SW480 (cell line): ENCODE results near the gene EPC1.
"Not testable (repeated sequence)": the region's sequence is repeated elsewhere in the genome, so short reads cannot be mapped to it uniquely, and the experiment has no call there.

ENCODE experiments used
- DNase-seq: peaks from one replicate; pipeline ENCODE4 v3.0.0-alpha.2; 2016; ENCODE audit warnings: low spot score

The EPC1 gene, protein sequence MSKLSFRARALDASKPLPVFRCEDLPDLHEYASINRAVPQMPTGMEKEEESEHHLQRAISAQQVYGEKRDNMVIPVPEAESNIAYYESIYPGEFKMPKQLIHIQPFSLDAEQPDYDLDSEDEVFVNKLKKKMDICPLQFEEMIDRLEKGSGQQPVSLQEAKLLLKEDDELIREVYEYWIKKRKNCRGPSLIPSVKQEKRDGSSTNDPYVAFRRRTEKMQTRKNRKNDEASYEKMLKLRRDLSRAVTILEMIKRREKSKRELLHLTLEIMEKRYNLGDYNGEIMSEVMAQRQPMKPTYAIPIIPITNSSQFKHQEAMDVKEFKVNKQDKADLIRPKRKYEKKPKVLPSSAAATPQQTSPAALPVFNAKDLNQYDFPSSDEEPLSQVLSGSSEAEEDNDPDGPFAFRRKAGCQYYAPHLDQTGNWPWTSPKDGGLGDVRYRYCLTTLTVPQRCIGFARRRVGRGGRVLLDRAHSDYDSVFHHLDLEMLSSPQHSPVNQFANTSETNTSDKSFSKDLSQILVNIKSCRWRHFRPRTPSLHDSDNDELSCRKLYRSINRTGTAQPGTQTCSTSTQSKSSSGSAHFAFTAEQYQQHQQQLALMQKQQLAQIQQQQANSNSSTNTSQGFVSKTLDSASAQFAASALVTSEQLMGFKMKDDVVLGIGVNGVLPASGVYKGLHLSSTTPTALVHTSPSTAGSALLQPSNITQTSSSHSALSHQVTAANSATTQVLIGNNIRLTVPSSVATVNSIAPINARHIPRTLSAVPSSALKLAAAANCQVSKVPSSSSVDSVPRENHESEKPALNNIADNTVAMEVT

DNA sequence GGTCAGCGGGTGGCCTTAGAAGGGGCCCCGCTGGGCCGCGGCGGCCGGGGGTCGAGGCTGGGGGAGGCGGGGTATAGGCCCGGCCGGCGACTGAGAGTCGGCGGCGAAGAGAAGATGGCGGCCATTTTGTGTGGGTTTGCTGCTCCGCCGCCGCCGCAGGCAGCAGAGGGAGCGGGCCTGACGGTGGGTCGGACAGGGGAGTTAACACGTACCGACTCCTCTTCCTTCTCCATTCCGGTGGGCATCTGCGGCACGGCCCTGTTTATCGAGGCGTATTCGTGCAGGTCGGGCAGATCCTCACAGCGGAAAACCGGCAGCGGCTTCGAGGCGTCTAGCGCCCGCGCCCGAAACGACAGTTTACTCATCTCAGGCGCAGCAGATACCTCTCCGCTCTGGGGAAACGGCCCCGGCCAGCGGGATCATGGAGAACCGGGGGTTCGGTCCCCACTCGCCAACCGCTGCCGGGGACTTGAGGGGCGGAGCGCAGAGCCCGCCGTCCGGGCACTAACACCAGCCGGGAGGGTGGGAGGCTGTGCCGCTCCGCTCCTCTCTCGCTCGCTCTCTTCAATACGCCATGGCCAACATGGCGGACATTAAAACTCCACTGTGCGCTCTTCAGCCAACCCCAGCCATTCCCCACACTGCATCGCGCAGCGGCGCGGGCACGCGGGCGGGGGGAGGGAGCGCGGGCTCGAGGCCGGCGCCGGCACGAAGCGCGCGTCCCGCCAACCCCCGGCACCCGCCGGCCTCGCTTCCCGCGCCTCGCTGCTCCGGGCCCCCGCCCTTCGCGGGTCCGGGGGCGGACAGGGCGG is at the start of gene EPC1:
Gene EPC1 (minus strand): TSS at position 608 of the 812 bp plus-strand sequence. CDS start 243 bp downstream, at position 365.
- DNase-seq: peak; percentile 81

DNA sequence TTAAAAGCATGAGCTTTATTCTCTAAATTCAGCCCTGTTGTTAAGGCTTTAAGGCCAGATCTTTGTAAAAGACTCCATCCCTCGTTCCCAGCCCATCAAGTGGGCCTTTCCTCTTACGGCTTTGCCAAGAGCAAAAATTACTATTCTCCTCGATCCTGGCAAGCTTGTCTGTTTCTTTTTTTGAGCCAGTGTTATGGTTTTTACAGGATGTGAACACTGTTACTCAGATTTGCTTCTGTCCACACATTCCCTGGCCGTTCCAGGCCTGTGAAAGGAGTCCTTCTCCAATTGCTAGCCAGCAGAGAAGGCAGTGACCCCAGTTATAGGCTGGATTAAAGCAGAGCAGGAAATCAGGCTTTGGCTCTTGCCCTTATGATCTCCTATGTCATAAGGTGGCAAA is 47.0 kb upstream of the EPC1 start:
- no peak for DNase-seq

DNA sequence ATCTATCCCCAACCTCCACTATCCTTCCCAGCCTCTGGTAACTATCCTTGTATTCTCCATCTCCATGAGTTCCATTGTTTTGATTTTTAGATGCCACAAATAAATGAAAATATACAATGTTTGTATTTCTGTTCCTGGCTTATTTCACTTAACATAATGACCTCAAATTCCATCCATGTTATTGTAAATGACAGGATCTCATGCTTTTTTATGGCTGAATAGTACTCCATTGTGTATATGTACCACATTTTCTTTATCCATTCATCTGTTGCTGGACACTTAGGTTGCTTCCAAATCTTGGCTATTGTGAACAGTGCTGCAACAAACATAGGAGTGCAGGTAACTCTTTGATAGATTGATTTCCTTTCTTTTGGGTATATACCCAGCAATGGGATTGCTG is 45.3 kb upstream of the EPC1 start:
- DNase-seq: not testable (repeated sequence)

DNA sequence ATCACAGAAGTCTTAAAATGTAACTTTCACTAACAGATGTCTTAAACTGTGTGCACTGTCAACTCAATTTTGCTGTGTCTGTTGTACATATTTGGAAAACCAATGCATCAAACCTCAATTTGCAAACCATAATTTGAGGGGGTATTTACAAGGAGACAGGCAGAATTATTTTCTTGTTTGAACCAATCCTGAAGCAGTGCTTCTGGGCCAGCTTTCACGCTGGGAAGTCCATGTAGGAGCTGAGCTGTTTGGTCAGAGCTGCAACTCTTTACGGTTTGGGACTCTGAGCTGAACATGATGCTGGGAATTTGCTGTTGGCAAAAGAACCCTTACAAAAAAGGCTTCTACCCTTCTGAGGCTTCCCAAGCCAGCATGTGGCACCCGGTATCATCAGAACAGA is 43.2 kb upstream of the EPC1 start:
- DNase-seq: no peak

DNA sequence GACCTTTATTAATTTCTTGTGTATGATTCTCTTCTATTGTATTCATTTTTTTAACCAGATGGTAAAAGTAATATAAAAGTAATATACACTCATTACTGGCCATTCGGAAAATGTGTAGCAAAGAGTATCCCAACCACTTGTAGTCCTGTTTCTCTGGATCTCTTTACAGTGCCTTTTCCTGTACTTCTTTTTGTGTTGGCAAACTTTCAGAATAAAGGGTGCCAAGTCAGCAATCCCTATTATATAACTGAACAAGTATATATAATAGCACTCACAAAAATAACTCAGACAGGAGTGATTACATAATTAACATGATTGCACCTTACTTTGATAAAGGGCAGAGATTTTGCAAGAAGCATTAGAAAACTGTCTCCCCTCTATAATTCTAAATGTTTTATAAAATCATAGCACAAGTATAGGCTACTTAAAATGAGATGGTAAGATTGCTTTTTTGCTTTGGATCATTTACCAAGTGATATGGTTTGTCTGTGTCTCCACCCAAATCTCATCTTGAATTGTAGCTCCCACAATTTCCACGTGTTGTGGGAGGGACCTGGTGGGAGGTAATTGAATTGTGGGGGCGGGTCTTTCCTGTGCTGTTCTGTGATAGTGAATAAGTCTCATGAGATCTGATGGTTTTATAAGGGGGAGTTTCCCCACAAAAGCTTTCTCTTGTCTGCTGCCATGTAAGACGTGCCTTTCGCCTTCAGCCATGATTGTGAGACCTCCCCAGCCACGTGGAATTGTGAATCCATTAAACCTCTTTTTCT is 41.5 kb upstream of the EPC1 start:
- no peak for DNase-seq

DNA sequence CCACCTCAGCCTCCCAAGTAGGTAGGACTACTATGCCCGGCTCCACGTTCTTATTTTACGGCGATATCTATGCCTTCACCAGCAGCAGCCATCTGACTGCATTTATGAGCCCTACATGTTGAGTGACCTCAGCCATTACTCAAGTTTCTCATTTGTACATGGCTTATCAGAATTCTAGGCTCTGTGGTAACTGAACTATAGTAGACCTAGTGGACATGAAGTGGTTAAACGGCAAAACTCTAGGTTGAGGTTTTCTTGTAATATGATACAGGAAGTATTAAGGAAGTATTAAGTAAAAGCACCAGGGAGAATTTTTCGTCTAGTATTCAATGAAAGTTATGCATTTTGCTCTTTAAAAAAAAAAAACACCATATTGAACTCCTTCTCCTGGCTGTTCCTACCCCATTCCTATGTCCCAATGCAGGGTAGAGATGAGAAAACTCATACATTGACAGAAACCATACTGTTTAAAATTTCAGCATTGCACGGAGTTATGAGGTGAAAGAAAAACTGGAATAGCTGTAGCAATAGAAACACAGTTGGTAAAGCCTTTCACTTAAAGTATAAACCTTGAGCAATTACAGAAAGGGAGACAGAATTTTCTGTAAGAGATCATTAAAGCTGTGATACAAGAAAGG is 39.8 kb upstream of the EPC1 start:
- peak; percentile 7 for DNase-seq

DNA sequence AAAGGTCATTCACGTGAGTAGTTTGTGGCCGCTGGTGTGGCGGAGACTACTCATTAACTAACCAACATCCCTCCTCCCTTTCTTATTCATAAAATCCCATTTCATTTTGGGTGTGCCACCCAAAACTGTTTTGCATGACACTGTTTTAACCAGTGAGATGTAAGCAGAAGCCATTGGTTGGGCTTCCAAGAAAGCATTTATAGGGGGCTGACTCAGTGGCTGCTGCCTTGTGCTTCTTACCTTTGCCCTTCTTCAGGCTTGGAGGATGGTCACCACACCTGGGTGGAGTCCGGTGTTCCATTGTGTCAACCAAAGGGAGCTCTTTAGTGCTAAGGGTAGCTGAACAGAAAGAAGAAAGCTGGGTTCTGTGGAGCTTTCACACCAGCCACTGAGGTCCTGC is 37.2 kb upstream of the EPC1 start:
- DNase-seq: peak; percentile 38

DNA sequence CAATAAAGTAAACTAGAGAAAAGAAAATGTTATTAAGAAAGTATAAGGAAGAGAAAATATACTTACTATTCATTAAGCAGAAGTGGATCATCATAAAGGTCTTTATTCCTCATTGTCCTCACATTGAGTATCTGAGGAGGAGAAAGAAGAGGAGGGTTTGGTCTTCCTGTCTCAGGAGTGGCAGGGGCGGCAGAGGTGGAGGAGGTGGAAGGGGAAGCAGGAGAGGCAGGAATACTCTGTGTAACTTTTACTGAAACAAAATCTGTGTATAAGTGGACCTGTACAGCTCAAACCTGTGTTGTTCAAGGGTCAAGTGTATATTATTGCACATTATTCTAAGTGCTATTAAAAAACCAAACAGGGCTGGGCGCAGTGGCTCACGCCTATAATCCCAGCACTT is 34.2 kb upstream of the EPC1 start:
- DNase-seq: no peak

DNA sequence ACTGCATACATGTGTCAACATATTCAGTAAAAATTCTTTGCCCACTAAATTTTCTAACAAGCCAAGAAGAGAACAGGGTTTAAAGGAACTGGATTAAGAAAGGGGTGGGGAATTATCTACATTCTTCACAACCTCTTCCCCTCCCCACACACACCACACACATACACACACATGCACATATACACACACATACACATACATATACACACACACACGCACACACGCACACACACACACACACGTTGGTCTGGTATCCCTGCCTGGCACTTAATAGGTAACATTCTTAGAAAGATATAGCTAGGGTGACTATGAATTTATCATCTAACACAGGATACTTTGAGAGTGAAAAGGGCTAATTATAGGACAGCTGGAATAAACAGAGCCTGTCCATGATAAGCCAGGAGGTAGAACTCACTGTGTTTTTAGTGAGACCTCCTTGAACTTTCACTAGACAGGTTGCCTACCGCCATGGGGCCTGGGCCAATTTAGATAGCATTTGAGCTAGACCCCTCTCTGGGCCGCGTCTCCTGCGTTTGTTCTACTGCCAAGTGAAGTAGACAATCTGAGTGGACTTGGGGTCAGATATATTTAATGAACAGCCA is 33.1 kb upstream of the EPC1 start:
- no peak for DNase-seq

DNA sequence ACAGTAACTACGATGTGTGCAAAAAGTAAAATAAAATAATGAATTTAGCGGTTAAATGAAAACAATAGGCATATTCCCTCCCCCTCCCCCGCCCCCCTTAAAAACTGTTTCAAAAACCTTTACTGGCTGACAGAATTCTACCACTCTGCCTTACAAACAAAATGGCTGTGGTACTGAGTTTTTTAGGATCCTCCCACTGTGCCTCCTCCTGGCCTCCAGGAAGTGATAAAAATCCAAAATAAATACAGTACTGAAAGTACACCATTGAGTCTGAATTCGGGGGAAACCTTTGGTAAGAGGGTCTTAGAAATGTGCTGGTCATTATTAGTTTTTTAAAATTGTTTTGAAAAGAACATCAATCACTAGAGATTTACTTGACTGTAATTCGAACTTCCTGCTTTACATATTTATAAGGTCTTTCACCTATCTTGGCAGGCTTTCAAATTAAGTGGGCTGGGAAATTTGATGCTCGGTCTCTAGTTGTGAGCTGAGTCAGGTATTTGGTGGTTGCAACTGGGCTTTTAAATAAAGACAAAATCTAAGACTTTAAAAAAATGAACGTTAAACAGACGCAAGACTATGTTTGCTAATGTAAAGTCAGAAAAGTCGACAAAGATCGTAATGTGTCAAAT is 32.5 kb upstream of the EPC1 start:
- peak; percentile 77 for DNase-seq

DNA sequence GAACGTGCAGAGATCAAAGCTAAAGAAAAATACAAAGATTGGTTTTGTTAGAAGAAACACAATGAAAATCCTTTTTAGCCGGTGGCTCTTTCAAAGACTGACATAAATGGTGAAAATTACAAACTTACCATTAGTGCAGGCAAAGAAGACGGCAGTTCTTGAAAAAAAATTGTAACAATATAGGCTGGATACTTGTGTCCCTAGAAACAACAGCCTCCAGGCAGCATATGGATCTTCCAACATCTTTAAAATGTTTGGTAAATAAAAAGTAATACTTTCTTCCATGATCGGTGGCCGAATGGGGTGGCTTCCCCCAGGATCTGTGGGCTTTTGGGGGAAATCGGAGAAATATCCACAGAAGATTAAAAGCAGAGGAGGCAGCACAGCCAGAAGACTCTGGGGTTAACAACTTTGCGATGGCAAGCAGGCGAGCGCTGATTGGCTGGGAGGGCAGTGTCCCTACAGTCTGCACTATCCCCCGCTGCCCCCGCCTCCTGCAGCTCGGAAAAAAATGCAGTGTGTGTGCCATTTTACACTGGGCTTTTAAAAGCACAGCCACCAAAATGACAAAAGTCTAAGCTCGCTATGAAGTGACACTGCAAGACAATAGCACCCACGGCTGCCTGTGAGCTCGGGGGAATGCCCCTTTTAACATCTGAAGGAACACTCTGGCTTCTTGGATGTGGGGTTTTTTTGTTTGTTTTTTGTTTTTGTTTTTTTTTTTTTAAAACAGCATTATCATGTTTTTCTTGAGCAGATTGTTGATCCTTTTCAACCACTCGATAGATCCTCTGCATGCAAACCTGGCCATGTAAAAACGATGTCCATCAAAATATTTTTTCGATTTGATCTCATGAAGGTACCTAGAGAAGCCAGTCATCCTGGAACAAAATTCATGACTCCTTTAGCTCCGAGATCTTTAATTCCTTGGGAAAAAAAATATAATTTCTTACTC is 31.7 kb upstream of the EPC1 start:
- DNase-seq: peak; percentile 93

DNA sequence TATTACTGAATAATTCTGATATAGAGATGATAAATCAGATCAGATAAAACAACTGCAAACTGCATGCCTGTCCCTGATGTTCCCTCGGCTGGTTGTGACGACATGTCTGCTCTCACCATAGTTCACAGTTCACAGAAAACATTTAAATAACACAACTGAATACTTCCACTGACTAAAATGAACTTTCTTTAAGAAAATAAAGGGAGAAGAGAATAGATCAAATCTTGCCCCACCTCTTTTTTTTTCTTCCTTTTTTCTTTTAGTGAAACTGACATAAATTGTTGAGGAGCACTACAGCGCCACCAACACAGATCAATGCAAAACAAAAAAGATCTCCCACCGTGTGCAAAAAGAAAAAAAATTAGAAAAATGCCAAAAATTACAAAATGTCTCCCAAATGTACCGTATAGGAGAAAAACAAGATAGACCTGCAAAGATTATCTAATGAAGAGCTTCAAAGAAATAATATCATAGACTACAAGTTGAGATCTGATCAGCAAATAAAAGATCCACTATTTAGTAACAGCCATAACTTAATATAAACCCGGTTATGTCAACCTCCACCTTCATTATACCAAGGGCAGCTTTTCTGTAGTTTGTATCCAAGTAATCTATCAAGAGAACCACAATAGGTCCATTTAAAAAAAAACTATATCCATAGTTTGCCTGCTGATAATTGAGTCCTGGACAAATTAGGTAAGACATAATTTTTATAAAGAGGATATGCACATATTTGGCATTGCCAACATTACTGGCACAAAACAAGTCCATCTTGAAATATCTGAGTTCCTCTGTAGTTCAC is 30.7 kb upstream of the EPC1 start:
- DNase-seq: peak; percentile 45

DNA sequence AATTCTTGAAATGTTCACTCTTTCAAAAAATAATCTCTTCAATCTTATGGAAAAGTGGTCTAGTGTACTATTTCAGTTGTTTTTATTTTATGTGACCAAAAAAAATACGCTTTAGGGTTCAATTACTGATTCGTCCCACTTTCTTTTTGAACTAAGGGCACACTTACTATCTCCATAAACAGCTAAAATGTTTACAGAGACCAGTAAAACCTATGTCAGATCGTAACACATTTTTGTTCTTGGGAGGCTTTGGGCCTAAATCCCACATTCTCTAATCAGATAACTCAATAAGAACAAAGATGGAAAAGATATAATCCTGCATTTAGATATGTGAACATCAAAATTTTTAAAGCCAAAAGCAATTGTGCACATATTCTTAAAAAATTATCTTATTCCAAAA is 29.8 kb upstream of the EPC1 start:
- no peak for DNase-seq

DNA sequence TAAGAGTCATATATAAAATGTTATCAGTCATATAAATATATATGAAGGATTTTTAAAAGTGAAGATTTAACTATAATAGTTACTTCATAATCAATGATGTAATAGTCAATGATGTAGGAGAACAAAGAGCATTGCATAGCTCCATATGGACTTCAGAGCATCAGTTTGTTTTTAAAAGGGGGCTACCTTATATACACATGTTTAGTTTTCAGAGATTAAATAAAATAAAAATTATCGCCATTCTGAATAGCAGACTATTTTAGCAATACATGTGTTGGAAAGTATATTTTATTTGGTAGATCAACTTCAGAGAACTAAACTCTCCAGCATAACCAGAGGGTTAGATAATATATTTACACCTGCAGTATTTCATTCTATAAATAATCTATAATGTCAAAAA is 29.1 kb upstream of the EPC1 start:
- DNase-seq: no peak

DNA sequence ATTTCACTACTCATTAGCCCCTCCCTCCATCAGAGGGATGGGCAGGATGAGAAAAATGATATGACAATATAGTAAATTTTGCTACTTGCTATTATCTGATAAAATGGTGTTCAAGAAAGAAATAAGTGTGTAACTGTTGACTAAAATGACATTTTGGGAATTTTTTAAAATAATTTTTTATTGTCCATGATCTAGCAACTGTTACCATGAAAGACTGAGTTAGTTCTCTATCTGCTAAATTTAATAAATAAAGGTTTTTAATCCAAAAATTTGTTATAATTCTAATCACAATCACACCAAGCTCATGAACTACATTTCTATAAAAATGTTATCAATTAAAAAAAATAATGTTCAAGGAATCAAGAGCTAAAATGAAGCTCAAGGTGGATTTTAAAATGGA is 28.7 kb upstream of the EPC1 start:
- no peak for DNase-seq

DNA sequence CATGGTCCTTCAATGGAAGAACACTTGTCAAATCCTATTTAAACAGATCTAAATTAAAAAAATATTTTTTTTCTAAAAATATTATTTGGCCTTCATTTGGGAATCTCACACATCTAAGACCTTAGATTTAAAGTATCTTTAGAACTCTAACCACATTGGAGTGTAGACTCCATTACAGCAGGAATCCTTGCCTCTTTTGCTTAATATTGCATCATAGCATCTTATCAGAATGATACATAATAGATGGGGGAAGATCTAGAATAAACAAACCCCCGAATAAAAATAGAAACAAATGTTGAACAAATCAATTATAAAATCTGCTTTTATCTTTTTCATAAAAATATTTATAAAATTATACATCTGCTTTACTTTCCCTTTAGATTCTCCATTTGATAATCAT is 27.6 kb upstream of the EPC1 start:
- no peak for DNase-seq

DNA sequence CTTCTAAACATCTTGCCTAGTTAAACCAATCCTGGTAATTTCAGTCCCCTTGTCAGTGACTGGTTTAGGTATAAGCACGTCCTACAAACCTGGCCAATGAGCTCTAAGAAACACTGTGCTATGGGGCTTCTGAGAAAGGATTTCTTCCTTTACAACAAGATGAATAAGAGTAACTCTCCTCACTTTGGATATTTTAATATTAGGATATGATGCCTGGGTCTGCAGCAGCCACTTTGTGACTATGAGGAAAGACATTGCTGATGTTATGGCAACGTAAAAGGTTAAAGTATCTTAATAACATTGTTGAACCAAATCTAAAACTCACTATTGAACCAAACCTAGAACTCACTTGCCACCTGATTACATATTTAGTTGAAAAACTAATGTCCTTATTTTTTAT is 26.5 kb upstream of the EPC1 start:
- no peak for DNase-seq

DNA sequence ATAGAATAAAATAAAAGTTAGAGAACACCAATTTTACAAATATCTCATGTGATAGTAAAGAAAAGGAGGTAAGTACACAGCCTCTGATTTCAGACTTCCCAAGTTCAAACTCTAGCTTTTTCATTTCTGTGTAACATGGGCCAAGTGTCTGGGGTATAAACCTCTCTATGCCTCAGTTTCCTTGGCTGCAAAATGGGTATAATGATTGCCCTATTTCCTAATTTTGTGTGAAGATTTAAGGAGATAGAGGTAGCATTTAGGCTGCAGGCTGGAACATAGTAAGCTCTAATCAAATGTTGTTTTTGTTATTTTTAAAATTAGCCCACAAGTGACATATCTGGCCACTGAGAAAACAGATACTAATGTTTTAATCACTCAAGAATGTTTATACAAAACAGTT is 26.1 kb upstream of the EPC1 start:
- no peak for DNase-seq
